CD4-positive, alpha-beta memory T cell (primary cell): Measurements from ENCODE around the gene CRTAC1. TPM values are rescaled to one million over a fixed set of nuclear protein-coding genes. Genes with fewer than 3 reads are reported as not detected.

Source experiments
- CTCF ChIA-PET: fragments of 350-600 bp; sonication (Branson Sonifier 250); formaldehyde crosslinking; loops from one replicate; lab custom pipeline; 2021; ENCODE audit warnings: inconsistent platforms; ENCODE audit not compliant: partially characterized antibody; lab: Charles Lee
- POLR2A ChIA-PET: fragments of 350-600 bp; sonication (Branson Sonifier 250); formaldehyde crosslinking; loops from one replicate; lab custom pipeline; 2021; ENCODE audit not compliant: partially characterized antibody; lab: Charles Lee
- DNase-seq, 5 donors: peaks; one replicate each; pipeline versions ENCODE4 v3.0.0 to v3.0.0-alpha.2; 2020 to 2022; ENCODE audit warnings: mixed read lengths in 1 of 5
- H3K27ac ChIP-seq: one replicate; pipeline ENCODE4 v1.7.0; 2013; ENCODE audit warnings: low read depth, low read length
- H3K27me3 ChIP-seq: 2 replicates; pipeline ENCODE4 v1.7.0; 2013; ENCODE audit warnings: mild to moderate bottlenecking, low read length, moderate library complexity; ENCODE audit not compliant: insufficient read depth
- H3K36me3 ChIP-seq: 2 replicates; pipeline ENCODE4 v1.7.0; 2013; ENCODE audit warnings: mild to moderate bottlenecking, low read length, moderate library complexity; ENCODE audit not compliant: insufficient read depth
- H3K4me1 ChIP-seq: 2 replicates; pipeline ENCODE4 v1.7.0; 2013; ENCODE audit warnings: mild to moderate bottlenecking, low read length, moderate library complexity; ENCODE audit not compliant: insufficient read depth
- H3K4me3 ChIP-seq, 2 donors: one replicate each; pipeline ENCODE4 v1.7.0; 2013; ENCODE audit warnings: low read length in 2 of 2, mild to moderate bottlenecking in 1 of 2
- H3K9me3 ChIP-seq, 2 donors: one replicate each; pipeline ENCODE4 v1.7.0; 2013; ENCODE audit warnings: low read length in 2 of 2, control low read depth in 1 of 2; ENCODE audit not compliant: control insufficient read depth in 1 of 2
- H3K27ac Mint-ChIP-seq, 7 donors: one replicate each; pipeline ENCODE4 v1.8.0; 2020 to 2021; ENCODE audit warnings: mixed read lengths in 7 of 7, mild to moderate bottlenecking in 6 of 7, inconsistent platforms in 3 of 7, moderate library complexity in 3 of 7
- H3K27me3 Mint-ChIP-seq, 2 donors: one replicate each; pipeline ENCODE4 v1.8.0; 2020 to 2021; ENCODE audit warnings: mixed read lengths in 2 of 2
- H3K36me3 Mint-ChIP-seq, 2 donors: one replicate each; pipeline ENCODE4 v1.8.0; 2020 to 2021; ENCODE audit warnings: mixed read lengths in 2 of 2, inconsistent platforms in 1 of 2, mild to moderate bottlenecking in 1 of 2
- H3K4me1 Mint-ChIP-seq, 4 donors: one replicate each; pipeline ENCODE4 v1.8.0; 2020 to 2021; ENCODE audit warnings: mixed read lengths in 4 of 4, mild to moderate bottlenecking in 1 of 4
- H3K4me3 Mint-ChIP-seq, 8 donors: one replicate each; pipeline ENCODE4 v1.8.0; 2020 to 2021; ENCODE audit warnings: mixed read lengths in 8 of 8, mild to moderate bottlenecking in 7 of 8, moderate library complexity in 6 of 8, inconsistent platforms in 3 of 8
- H3K9me3 Mint-ChIP-seq, 8 donors: one replicate each; pipeline ENCODE4 v1.8.0; 2020 to 2021; ENCODE audit warnings: mixed read lengths in 8 of 8, mild to moderate bottlenecking in 5 of 8, inconsistent platforms in 3 of 8, moderate library complexity in 1 of 8
- intact Hi-C: fragments of 100-400 bp; cut with micrococcal nuclease; formaldehyde crosslinking; loops from one replicate; pipeline ENCODE4 v1.15.1; 2023
- polyA plus RNA-seq, 2 donors: library from polyadenylated mRNA; unstranded; fragments of 300-500 nt; fragmentation: Illumina TruSeq; gene quantifications; one replicate each; pipeline ENCODE4 v1.2.3, GENCODE V29; 2021
- total RNA-seq, 2 experiments: library from RNA; stranded (reverse); gene quantifications; one replicate each; pipeline ENCODE4 v1.2.3, GENCODE V29; 2021

Gene CRTAC1
- total and polyA plus RNA-seq, 4 experiments from 2014 or later = not detected

GRCh38 chr10:97937054-97937453 lies 93.4 kb downstream of the CRTAC1 start:
- Histone ChIP-seq H3K9me3 (no peaks in the 10 kb centered on the region), H3K36me3 (no peaks in the 10 kb centered on the region), H3K4me1 (no peaks in the 10 kb centered on the region), H3K27ac (no peak overlapping the region), H3K27me3 (no peaks in the 10 kb centered on the region), H3K4me3 (no peak overlapping the region)
- Mint-ChIP-seq H3K9me3 (peaks cover 0 to 2% (median 0%) of the 10 kb centered on the region in 8 donors), H3K36me3 (no peaks in the 10 kb centered on the region), H3K27ac (no peak overlapping the region), H3K4me1 (no peaks in the 10 kb centered on the region), H3K4me3 (no peak overlapping the region), H3K27me3 (peaks cover 16 to 28% of the 10 kb centered on the region in 2 donors)
- intact Hi-C loops = no loop called here
- POLR2A ChIA-PET = no interaction called here
- CTCF ChIA-PET = no interaction called here
- DNase-seq = no peak

DNA sequence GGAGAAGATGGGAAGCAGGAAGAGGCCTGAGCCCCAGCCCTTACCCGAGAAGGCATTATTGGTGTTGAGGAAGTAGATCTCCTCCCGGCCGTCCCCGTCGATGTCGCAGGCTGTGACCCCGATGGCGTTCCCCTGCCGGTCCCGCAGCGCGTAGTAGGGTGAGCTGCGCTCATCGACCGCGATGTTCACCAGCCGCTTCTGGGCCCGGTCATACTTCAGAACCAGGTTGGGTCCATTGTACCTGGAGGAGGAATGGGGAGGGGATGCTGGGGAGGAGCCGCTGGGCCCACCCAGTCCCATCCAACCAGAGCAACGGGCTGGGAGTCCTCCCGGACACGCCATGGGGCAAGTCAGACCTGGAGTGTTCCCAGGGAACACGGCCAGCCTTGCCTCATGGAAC lies 94.3 kb downstream of the CRTAC1 start:
- no peak overlapping the region for H3K27ac ChIP-seq
- CTCF ChIA-PET = no interaction called here
- POLR2A ChIA-PET = no interaction called here
- Mint-ChIP-seq H3K4me3 (no peak overlapping the region), H3K27me3 (peaks cover 13 to 20% of the 10 kb centered on the region in 2 donors), H3K4me1 (no peaks in the 10 kb centered on the region), H3K36me3 (no peaks in the 10 kb centered on the region), H3K9me3 (peaks cover 0 to 2% (median 0%) of the 10 kb centered on the region in 8 donors), H3K27ac (no peak overlapping the region)
- no peaks in the 10 kb centered on the region for H3K9me3 ChIP-seq
- no peak for DNase-seq
- no peak overlapping the region for H3K4me3 ChIP-seq
- intact Hi-C loops = no loop called here
- H3K27me3 ChIP-seq = no peaks in the 10 kb centered on the region
- H3K4me1 ChIP-seq = no peaks in the 10 kb centered on the region
- no peaks in the 10 kb centered on the region for H3K36me3 ChIP-seq

GRCh38 chr10:97932932-97933530 lies 97.4 kb downstream of the CRTAC1 start:
- no peaks in the 10 kb centered on the region for H3K36me3 Mint-ChIP-seq
- no peak for DNase-seq
- POLR2A ChIA-PET = no interaction called here
- Histone ChIP-seq H3K27ac (no peak overlapping the region), H3K9me3 (no peaks in the 10 kb centered on the region), H3K27me3 (no peaks in the 10 kb centered on the region), H3K36me3 (no peaks in the 10 kb centered on the region), H3K4me3 (no peak overlapping the region), H3K4me1 (no peaks in the 10 kb centered on the region)
- H3K4me1 Mint-ChIP-seq = no peaks in the 10 kb centered on the region
- CTCF ChIA-PET = interaction anchor here (1.4 kb wide), 1 partner anchor 18 kb away, joined by 4 read pairs; no protein-coding TSS in a partner anchor
- peaks cover 12 to 18% of the 10 kb centered on the region in 2 donors for H3K27me3 Mint-ChIP-seq
- H3K27ac Mint-ChIP-seq = no peak overlapping the region
- peaks cover 0 to 2% (median 0%) of the 10 kb centered on the region in 8 donors for H3K9me3 Mint-ChIP-seq
- intact Hi-C loops = no loop called here
- H3K4me3 Mint-ChIP-seq = no peak overlapping the region

- Histone ChIP-seq H3K27me3 (no peaks in the 10 kb centered on the region), H3K4me3 (no peak overlapping the region), H3K36me3 (no peaks in the 10 kb centered on the region), H3K4me1 (no peaks in the 10 kb centered on the region), H3K9me3 (no peaks in the 10 kb centered on the region), H3K27ac (no peak overlapping the region)
- intact Hi-C loops = no loop called here
- H3K4me1 Mint-ChIP-seq = no peaks in the 10 kb centered on the region
- H3K36me3 Mint-ChIP-seq = no peaks in the 10 kb centered on the region
- ChIA-PET POLR2A (no interaction called here), CTCF (no interaction called here)
- no peak overlapping the region for H3K27ac Mint-ChIP-seq
- no peak overlapping the region for H3K4me3 Mint-ChIP-seq
- no peak for DNase-seq
- H3K27me3 Mint-ChIP-seq = peaks cover 8 to 19% of the 10 kb centered on the region in 2 donors
- no peaks in the 10 kb centered on the region for H3K9me3 Mint-ChIP-seq
Observed at GRCh38 chr10:97931041-97931440, 99.4 kb downstream of the CRTAC1 start.

DNA sequence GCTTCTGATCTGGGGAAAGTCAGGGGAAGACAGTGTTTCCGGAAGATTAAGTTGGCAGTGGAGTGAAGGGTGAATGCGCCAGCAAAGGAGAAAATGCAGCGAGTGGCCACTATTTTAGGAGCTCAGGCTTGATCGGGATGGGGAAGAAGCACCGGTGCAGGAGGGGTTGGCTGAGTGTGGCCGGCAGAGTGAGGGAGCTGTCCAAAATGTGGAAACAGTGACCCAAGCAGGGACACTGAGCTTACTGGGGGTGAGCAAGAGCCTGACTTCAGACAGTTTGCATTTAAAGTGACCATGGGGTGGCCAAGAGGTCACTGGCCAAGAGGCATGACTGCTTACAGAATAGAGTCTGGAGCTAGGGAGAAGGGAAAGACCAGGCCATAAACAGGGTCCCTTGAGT lies 101.5 kb downstream of the CRTAC1 start:
- no peaks in the 10 kb centered on the region for H3K36me3 Mint-ChIP-seq
- no peaks in the 10 kb centered on the region for H3K36me3 ChIP-seq
- H3K4me3 Mint-ChIP-seq = no peak overlapping the region
- intact Hi-C loops = no loop called here
- H3K27me3 ChIP-seq = no peaks in the 10 kb centered on the region
- no peaks in the 10 kb centered on the region for H3K4me1 ChIP-seq
- H3K27ac ChIP-seq = no peak overlapping the region
- ChIA-PET POLR2A (no interaction called here), CTCF (no interaction called here)
- H3K4me1 Mint-ChIP-seq = peaks cover 0 to 3% (median 0%) of the 10 kb centered on the region in 4 donors
- H3K9me3 Mint-ChIP-seq = no peaks in the 10 kb centered on the region
- no peaks in the 10 kb centered on the region for H3K9me3 ChIP-seq
- DNase-seq = no peak
- peaks cover 16 to 32% of the 10 kb centered on the region in 2 donors for H3K27me3 Mint-ChIP-seq
- no peak overlapping the region for H3K27ac Mint-ChIP-seq
- no peak overlapping the region for H3K4me3 ChIP-seq

- no peaks in the 10 kb centered on the region for H3K36me3 ChIP-seq
- no peaks in the 10 kb centered on the region for H3K27me3 ChIP-seq
- Mint-ChIP-seq H3K27me3 (peaks cover 16 to 39% of the 10 kb centered on the region in 2 donors), H3K27ac (no peak overlapping the region), H3K36me3 (no peaks in the 10 kb centered on the region), H3K4me3 (peak overlapping the region in 1 of 8 donors; percentile 6), H3K4me1 (peaks cover 0 to 3% (median 0%) of the 10 kb centered on the region in 4 donors), H3K9me3 (no peaks in the 10 kb centered on the region)
- DNase-seq = no peak
- POLR2A ChIA-PET = no interaction called here
- no peak overlapping the region for H3K27ac ChIP-seq
- CTCF ChIA-PET = interaction anchor here (2.2 kb wide), 1 partner anchor 13 kb away, joined by 12 read pairs; no protein-coding TSS in a partner anchor
- no peaks in the 10 kb centered on the region for H3K9me3 ChIP-seq
- intact Hi-C loops = no loop called here
- no peaks in the 10 kb centered on the region for H3K4me1 ChIP-seq
- H3K4me3 ChIP-seq = no peak overlapping the region
Observed at GRCh38 chr10:97927622-97928021, 102.8 kb downstream of the CRTAC1 start.

DNA sequence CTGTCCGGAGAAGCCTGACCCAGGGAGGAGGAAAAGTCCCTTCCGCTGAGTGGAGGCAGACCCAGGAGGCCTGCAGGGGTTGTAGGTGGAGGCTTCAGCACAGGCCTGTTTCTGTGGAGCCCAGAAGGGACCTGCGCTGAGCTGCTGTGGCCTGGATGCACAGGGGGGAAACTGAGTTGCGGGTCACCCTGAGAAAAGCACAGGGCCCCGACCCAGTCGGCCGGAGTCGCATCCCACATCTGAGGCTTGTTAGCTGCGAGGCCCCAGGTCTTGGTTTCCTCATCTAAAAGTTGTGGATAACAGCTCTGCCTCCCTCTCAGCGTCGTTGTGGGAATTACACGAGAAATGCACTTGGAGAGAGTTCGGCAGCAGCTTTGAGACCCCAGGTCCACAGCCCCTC lies 104.4 kb downstream of the CRTAC1 start:
- Histone ChIP-seq H3K36me3 (no peaks in the 10 kb centered on the region), H3K4me3 (no peak overlapping the region), H3K9me3 (no peaks in the 10 kb centered on the region), H3K4me1 (no peaks in the 10 kb centered on the region), H3K27ac (no peak overlapping the region), H3K27me3 (no peaks in the 10 kb centered on the region)
- intact Hi-C loops = no loop called here
- no peaks in the 10 kb centered on the region for H3K36me3 Mint-ChIP-seq
- ChIA-PET POLR2A (no interaction called here), CTCF (interaction anchor here (2.2 kb wide), 1 partner anchor 11 kb away, joined by 12 read pairs; no protein-coding TSS in a partner anchor)
- no peaks in the 10 kb centered on the region for H3K9me3 Mint-ChIP-seq
- H3K4me3 Mint-ChIP-seq = no peak overlapping the region
- peaks cover 15 to 39% of the 10 kb centered on the region in 2 donors for H3K27me3 Mint-ChIP-seq
- H3K4me1 Mint-ChIP-seq = peaks cover 0 to 3% (median 0%) of the 10 kb centered on the region in 4 donors
- H3K27ac Mint-ChIP-seq = no peak overlapping the region
- no peak for DNase-seq
